K562 (cell line): Measurements from ENCODE around the gene C17orf75. TPM values are rescaled to one million over a fixed set of nuclear protein-coding genes. Genes with fewer than 3 reads are reported as not detected.
A peak's percentile ranks its signal among the peaks of the same experiment; 100 is the strongest.

Source experiments
- ATAC-seq: fragments of 200-7000 bp; cut with Tn5 transposase; 3 replicates; pipeline ENCODE4 v1.9.1; 2020; ENCODE audit warnings: moderate library complexity
- BruUV-seq: library from RNA; stranded (reverse); fragments of 400-500 nt; replicated peaks from 2 replicates; lab custom pipeline; 2021; lab: Mats Ljungman, UMichigan
- CTCF ChIA-PET: fragments of 300-600 bp; formaldehyde crosslinking; extraction: SDS; loops from one replicate; lab custom pipeline; 2021; ENCODE audit warnings: low intra/inter-chr PET ratio; lab: Yijun Ruan, JAX
- POLR2A ChIA-PET: fragments of 300-600, 350-650 bp; sonication (Branson Sonifier 250); formaldehyde crosslinking; extraction: SDS; loops from one replicate; lab custom pipeline; 2021; ENCODE audit warnings: antibody characterized with exemption, inconsistent platforms; lab: Yijun Ruan, JAX
- DNase-seq, 4 experiments: peaks; one replicate each; pipeline versions ENCODE4 v3.0.0 to v3.0.0-alpha.2; 2011 to 2018; ENCODE audit warnings: low spot score in 3 of 4, mixed read lengths in 3 of 4; ENCODE audit errors: extremely low read depth in 1 of 4
- FAIRE-seq: peaks from 2 replicates; lab custom pipeline; 2011; peaks lifted over from hg19 to GRCh38; lab: Jason Lieb, UNC
- H2AFZ ChIP-seq: 2 replicates; pipeline ENCODE4 v1.6.0; 2011; ENCODE audit warnings: low read depth, low read length, control low read depth, inconsistent platforms
- H3K27ac ChIP-seq: fragments of 200-600 bp; 3 replicates; pipeline ENCODE4 v1.8.0; 2011; ENCODE audit warnings: low read depth, mild to moderate bottlenecking, control low read depth, inconsistent platforms, low read length, moderate library complexity, mixed read lengths; ENCODE audit errors: extremely low read depth
- H3K27me3 ChIP-seq, 2 experiments: fragments of 300-600 bp in 1 of 2; 2 replicates in 1 of 2; 3 replicates in 1 of 2; pipeline versions ENCODE4 v1.6.0 to v1.8.0; 2011; ENCODE audit warnings: inconsistent platforms in 2 of 2, low read length in 2 of 2, mild to moderate bottlenecking in 1 of 2, mixed read lengths in 1 of 2, moderate library complexity in 1 of 2; ENCODE audit not compliant: control insufficient read depth in 2 of 2, insufficient read depth in 2 of 2
- H3K36me3 ChIP-seq: fragments of 300-600 bp; 3 replicates; pipeline ENCODE4 v1.8.0; 2011; ENCODE audit warnings: mild to moderate bottlenecking, low read length, inconsistent platforms; ENCODE audit not compliant: control insufficient read depth, insufficient read depth
- H3K4me1 ChIP-seq, 2 experiments: fragments of 200-600 bp in 1 of 2; replicated peaks in 1 of 2; 2 replicates in 1 of 2; 3 replicates in 1 of 2; pipeline versions ENCODE4 v1.5.1 to v1.8.0; 2011; ENCODE audit warnings: inconsistent platforms in 2 of 2, low read length in 2 of 2, mild to moderate bottlenecking in 1 of 2, mixed read lengths in 1 of 2, moderate library complexity in 1 of 2; ENCODE audit not compliant: control insufficient read depth in 2 of 2, insufficient read depth in 2 of 2
- H3K4me2 ChIP-seq: 2 replicates; pipeline ENCODE4 v1.6.1; 2011; ENCODE audit warnings: low read length, control low read depth, inconsistent platforms, mixed read lengths; ENCODE audit not compliant: insufficient read depth
- H3K4me3 ChIP-seq: fragments of 200-600 bp; sonication (generic), shearing (Covaris generic); 2 replicates; pipeline ENCODE4 v1.5.1; 2016; ENCODE audit warnings: control low read depth, inconsistent platforms
- H3K79me2 ChIP-seq: fragments of 200-600 bp; 3 replicates; pipeline ENCODE4 v1.8.0; 2011; ENCODE audit warnings: low read length, inconsistent platforms; ENCODE audit not compliant: control insufficient read depth, insufficient read depth
- H3K9ac ChIP-seq, 2 experiments: 2 replicates each; pipeline versions ENCODE4 v1.6.0 to v1.6.1; 2011; ENCODE audit warnings: low read depth in 2 of 2, low read length in 2 of 2, control low read depth in 1 of 2, inconsistent platforms in 1 of 2, mild to moderate bottlenecking in 1 of 2, mixed read lengths in 1 of 2; ENCODE audit not compliant: insufficient read depth in 1 of 2
- H3K9me1 ChIP-seq: one replicate; pipeline ENCODE4 v1.6.0; 2011; ENCODE audit warnings: inconsistent platforms, mild to moderate bottlenecking, low read length, moderate library complexity; ENCODE audit not compliant: control insufficient read depth, insufficient read depth
- H3K9me3 ChIP-seq: replicated peaks from 2 replicates; pipeline ENCODE4 v1.5.1; 2011; ENCODE audit warnings: low read depth, low read length, inconsistent platforms; ENCODE audit not compliant: control insufficient read depth, insufficient read depth
- H4K20me1 ChIP-seq: replicated peaks from 2 replicates; pipeline ENCODE4 v1.6.1; 2011; ENCODE audit warnings: low read length, inconsistent platforms, mixed read lengths; ENCODE audit not compliant: control insufficient read depth, insufficient read depth
- CC2D1A ChIP-seq: fragments of 450-650 bp; IDR thresholded peaks from 2 replicates; pipeline ENCODE4 v1.6.1; 2017; ENCODE audit warnings: mild to moderate bottlenecking
- DIDO1 ChIP-seq: fragments of 450-650 bp; IDR thresholded peaks from 2 replicates; pipeline ENCODE4 v1.6.1; 2016; ENCODE audit warnings: low read depth, missing biosample characterization, missing genetic modification characterization
- E2F1 ChIP-seq: sonication (generic); formaldehyde crosslinking; IDR thresholded peaks from 2 replicates; pipeline ENCODE4 v1.8.1; 2023; ENCODE audit warnings: mild to moderate bottlenecking, missing genetic modification reagents, moderate library complexity
- EZH2 ChIP-seq: IDR thresholded peaks from 2 replicates; pipeline ENCODE4 v1.6.1; 2012; ENCODE audit warnings: low read depth, mild to moderate bottlenecking, inconsistent platforms, low read length, borderline replicate concordance
- MTA3 ChIP-seq: fragments of 450-650 bp; formaldehyde crosslinking; IDR thresholded peaks from 2 replicates; pipeline ENCODE4 v1.6.1; 2017; ENCODE audit warnings: mild to moderate bottlenecking, borderline replicate concordance
- OTX1 ChIP-seq: fragments of 450-650 bp; formaldehyde crosslinking; IDR thresholded peaks from 2 replicates; pipeline ENCODE4 v1.4.0; 2022; ENCODE audit warnings: mild to moderate bottlenecking
- POLR2B ChIP-seq: fragments of 450-650 bp; IDR thresholded peaks from 2 replicates; pipeline ENCODE4 v1.6.1; 2018; ENCODE audit warnings: low read depth; ENCODE audit not compliant: partially characterized antibody
- RFX7 ChIP-seq: fragments of 250-450 bp; sonication (Bioruptor Pico); IDR thresholded peaks from 2 replicates; pipeline ENCODE4 v1.5.1; 2021; ENCODE audit warnings: mild to moderate bottlenecking
- SIN3A ChIP-seq, 2 experiments: fragments of 150-350 bp in 1 of 2; IDR thresholded peaks; 2 replicates each; pipeline ENCODE4 v1.6.1; 2011 to 2016; ENCODE audit warnings: borderline replicate concordance in 2 of 2, low read depth in 2 of 2, low read length in 2 of 2, mild to moderate bottlenecking in 2 of 2, moderate library complexity in 2 of 2; ENCODE audit not compliant: control insufficient read depth in 1 of 2
- SIRT6 ChIP-seq: IDR thresholded peaks from one replicate; pipeline ENCODE4 v1.6.1; 2012; ENCODE audit warnings: low read depth, mild to moderate bottlenecking, control low read depth, inconsistent platforms, low read length, moderate library complexity
- SMAD2 ChIP-seq: fragments of 150-350 bp; IDR thresholded peaks from 2 replicates; pipeline ENCODE4 v1.6.1; 2014; ENCODE audit warnings: low read depth, mild to moderate bottlenecking, low read length
- SREBF1 ChIP-seq: fragments of 150-350 bp; IDR thresholded peaks from 2 replicates; pipeline ENCODE4 v1.6.1; 2014; ENCODE audit warnings: antibody characterized with exemption, low read depth, low read length, borderline replicate concordance
- TAF7 ChIP-seq: fragments of 450-650 bp; IDR thresholded peaks from 2 replicates; pipeline ENCODE4 v1.6.1; 2016; ENCODE audit warnings: missing genetic modification characterization, missing compliant biosample characterization
- TBP ChIP-seq: optimal IDR thresholded peaks from 2 replicates; pipeline ENCODE3; 2011; ENCODE audit warnings: low read depth, low read length, improper control_type of control experiment
- ZBTB2 ChIP-seq: fragments of 450-650 bp; IDR thresholded peaks from 2 replicates; pipeline ENCODE4 v1.6.1; 2016; ENCODE audit warnings: antibody characterized with exemption
- ZBTB49 ChIP-seq: sonication (generic); formaldehyde crosslinking; IDR thresholded peaks from 2 replicates; pipeline ENCODE4 v1.8.0; 2022; ENCODE audit warnings: missing genetic modification reagents, mild to moderate bottlenecking, borderline replicate concordance
- WGBS: fragments of 100-300 bp; shearing (Covaris generic); methylation state at CpG from one replicate; pipeline ENCODE4 v1.1.6; 2016; ENCODE audit warnings: low coverage, mixed read lengths; ENCODE audit not compliant: insufficient coverage; ENCODE audit errors: missing lambda C conversion rate; 5-methylcytosine and 5-hydroxymethylcytosine counted together
- in situ Hi-C: fragments of 300-500 bp; cut with MboI; formaldehyde crosslinking; loops from 4 replicates; pipeline ENCODE4 v1.15.0; 2018; ENCODE audit warnings: inconsistent platforms, mixed read lengths
- intact Hi-C: fragments of 100-400 bp; cut with micrococcal nuclease; formaldehyde crosslinking; loops from 2 replicates; pipeline ENCODE4 v1.14.2; 2022
- polyA plus RNA-seq, 8 experiments: library from polyadenylated mRNA; depleted of rRNA in 4 of 8; stranded (reverse) in 5 of 8; unstranded in 3 of 8; fragments of >200 nt; fragmentation: Nextera tagmentation in 2 of 8; fragmentation: Illumina TruSeq in 1 of 8; extraction: Ambion mirVana in 2 of 8; extraction: Trizol in 1 of 8; gene quantifications; 2 replicates each; pipeline versions ENCODE4 v1.2.1 to v1.2.3, GENCODE V29; 2011 to 2014; ENCODE audit warnings: inconsistent platforms in 1 of 8, missing spikeins in 1 of 8
- total RNA-seq, 7 experiments: library from RNA; depleted of rRNA in 6 of 7; stranded (reverse); fragments of >200 nt in 6 of 7; fragmentation: Illumina TruSeq in 2 of 7; extraction: Trizol in 2 of 7; gene quantifications; 2 replicates each; pipeline versions ENCODE4 v1.2.1 to v1.2.3, GENCODE V29; 2011 to 2021; ENCODE audit warnings: low replicate concordance in 1 of 7

The C17orf75 gene
- total and polyA plus RNA-seq, 9 of the 15 experiments (the other 6 are each of a cell fraction or from before 2014, with no cell fraction given) = 15.5 to 55.7 (median 18.5) TPM

GRCh38 chr17:32341141-32341856 is 674 bp downstream of the C17orf75 start:
- Histone ChIP-seq H3K4me1 (peaks cover 21 to 29% of the 10 kb centered on the region in 2 experiments), H3K27me3 (no peaks in the 10 kb centered on the region), H2AFZ (peak overlapping the region; percentile 91), H3K4me2 (peak overlapping the region; percentile 97), H3K27ac (peak overlapping the region; percentile 83), H3K36me3 (peaks cover 5% of the 10 kb centered on the region; the same call in 1 of the 3 replicates), H3K9me1 (no peaks in the 10 kb centered on the region), H3K4me3 (peak overlapping the region; percentile 55), H3K79me2 (peaks cover 14% of the 10 kb centered on the region; the same call in 2 of the 3 replicates), H3K9me3 (no peaks in the 10 kb centered on the region), H3K9ac (peak overlapping the region; percentile 74 to 92), H4K20me1 (no peaks in the 10 kb centered on the region)
- in situ Hi-C loops = no loop called here
- DNase-seq (peak in 3 of 4 experiments; percentile 26 to 51 (median 30)), ATAC-seq (0 out of 3 replicates have a peak, but pooled peaks have one; percentile 8), FAIRE-seq (no peak)
- intact Hi-C loops = no loop called here
- BruUV-seq = TSS peak; percentile 59
- 4% methylated on average over 13 of the region's 13 CpGs for WGBS
- CTCF ChIA-PET = no interaction called here
- POLR2A ChIA-PET = interaction anchor here (0.6 to 1.8 kb wide), 2 partner anchors 9 to 33 kb away, joined by 4 to 10 read pairs; no protein-coding TSS in a partner anchor
- TF ChIP-seq SIRT6 = no peak
- no peak for TF ChIP-seq POLR2B
- no peak for TF ChIP-seq DIDO1
- TF ChIP-seq E2F1 = no peak
- no peak for TF ChIP-seq SREBF1
- TF ChIP-seq CC2D1A = 0 out of 2 replicates have a peak, but pooled peaks have one; percentile 21
- no peak for TF ChIP-seq ZBTB49 (CRISPR knock-in tag)
- TF ChIP-seq MTA3 = peak; percentile 73; the same call in 1 of the 2 replicates
- TF ChIP-seq RFX7 (CRISPR knock-in tag) = 0 out of 2 replicates have a peak, but pooled peaks have one; percentile 9
- TF ChIP-seq EZH2 = no peak
- TF ChIP-seq OTX1 (CRISPR knock-in tag) = peak; percentile 61; the same call in 1 of the 2 replicates
- TF ChIP-seq SMAD2 = no peak
- TF ChIP-seq SIN3A (IDR thresholded peaks at IDR 0.05; ENCODE audit: borderline replicate concordance in 2 of 2, control insufficient read depth in 1 of 2, low read depth in 2 of 2, low read length in 2 of 2) = peak in 1 of 2 experiments; percentile 35; a peak in 1 of 4 replicates
- no peak for TF ChIP-seq TBP
- no peak for TF ChIP-seq ZBTB2
- TF ChIP-seq TAF7 (tag) = no peak
